Activated T-cell treated with anti-CD3 and anti-CD28 coated beads, Interleukin-2, amount 50 U/mL, for 24 hours (primary cell): ENCODE measurements around the gene TRDN.

Experiments
- DNase-seq: peaks from one replicate; pipeline ENCODE4 v3.0.0-alpha.2; 2020
- H3K27ac Mint-ChIP-seq: 2 replicates; pipeline ENCODE4 v1.8.0; 2020; ENCODE audit warnings: mild to moderate bottlenecking, mixed read lengths
- H3K27me3 Mint-ChIP-seq: 2 replicates; pipeline ENCODE4 v1.8.0; 2020; ENCODE audit warnings: mixed read lengths
- H3K36me3 Mint-ChIP-seq: 2 replicates; pipeline ENCODE4 v1.8.0; 2020; ENCODE audit warnings: low read depth, mixed read lengths
- H3K4me1 Mint-ChIP-seq: 2 replicates; pipeline ENCODE4 v1.8.0; 2020; ENCODE audit warnings: low read depth, mixed read lengths
- H3K4me3 Mint-ChIP-seq: 2 replicates; pipeline ENCODE4 v1.8.0; 2020; ENCODE audit warnings: mild to moderate bottlenecking, moderate library complexity, mixed read lengths
- H3K9me3 Mint-ChIP-seq: 2 replicates; pipeline ENCODE4 v1.8.0; 2020; ENCODE audit warnings: mixed read lengths

The TRDN gene

GRCh38 chr6:123169774-123170095, 467.0 kb downstream of the TRDN start:
- no peak for DNase-seq
- no peak overlapping the region for H3K27ac Mint-ChIP-seq
- H3K27me3 Mint-ChIP-seq = no peaks in the 10 kb centered on the region
- no peak overlapping the region for H3K4me3 Mint-ChIP-seq
- H3K36me3 Mint-ChIP-seq = no peaks in the 10 kb centered on the region
- no peaks in the 10 kb centered on the region for H3K4me1 Mint-ChIP-seq
- H3K9me3 Mint-ChIP-seq = peaks cover 4% of the 10 kb centered on the region

GRCh38 chr6:123168892-123169773, 467.6 kb downstream of the TRDN start:
- Mint-ChIP-seq H3K4me3 (no peak overlapping the region), H3K9me3 (peaks cover 7% of the 10 kb centered on the region), H3K27ac (no peak overlapping the region), H3K36me3 (no peaks in the 10 kb centered on the region), H3K4me1 (no peaks in the 10 kb centered on the region), H3K27me3 (no peaks in the 10 kb centered on the region)
- no peak for DNase-seq

DNA sequence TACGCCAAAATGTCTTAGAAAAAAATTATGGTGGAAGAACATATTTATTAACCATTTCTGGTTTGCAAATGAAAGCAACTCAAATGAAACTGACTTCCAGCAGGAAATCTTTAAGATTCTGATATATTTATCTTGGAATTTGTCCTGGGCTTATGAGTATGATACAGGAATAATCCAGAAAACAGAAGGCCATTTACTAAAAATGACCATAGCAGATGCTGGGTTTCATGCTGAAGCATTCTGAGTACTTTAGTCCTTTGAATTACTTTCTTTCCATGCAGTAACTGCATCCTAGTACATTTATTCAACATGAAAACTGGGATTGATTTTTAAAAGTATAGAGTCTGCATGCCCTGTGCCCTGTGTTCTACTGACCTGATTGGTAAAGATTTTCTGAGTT, 468.3 kb downstream of the TRDN start:
- peaks cover 12% of the 10 kb centered on the region for H3K9me3 Mint-ChIP-seq
- no peak overlapping the region for H3K27ac Mint-ChIP-seq

More for the DNA sequence above, 468.3 kb downstream of the TRDN start:
- H3K4me1 Mint-ChIP-seq = no peaks in the 10 kb centered on the region
- no peaks in the 10 kb centered on the region for H3K36me3 Mint-ChIP-seq
- H3K27me3 Mint-ChIP-seq = no peaks in the 10 kb centered on the region
- no peak overlapping the region for H3K4me3 Mint-ChIP-seq
- DNase-seq = no peak
